Measurements from ENCODE around the gene CDC42BPA.
"Not testable (repeated sequence)": the region's sequence is repeated elsewhere in the genome, so short reads cannot be mapped to it uniquely, and the experiment has no call there.

Gene CDC42BPA

DNA sequence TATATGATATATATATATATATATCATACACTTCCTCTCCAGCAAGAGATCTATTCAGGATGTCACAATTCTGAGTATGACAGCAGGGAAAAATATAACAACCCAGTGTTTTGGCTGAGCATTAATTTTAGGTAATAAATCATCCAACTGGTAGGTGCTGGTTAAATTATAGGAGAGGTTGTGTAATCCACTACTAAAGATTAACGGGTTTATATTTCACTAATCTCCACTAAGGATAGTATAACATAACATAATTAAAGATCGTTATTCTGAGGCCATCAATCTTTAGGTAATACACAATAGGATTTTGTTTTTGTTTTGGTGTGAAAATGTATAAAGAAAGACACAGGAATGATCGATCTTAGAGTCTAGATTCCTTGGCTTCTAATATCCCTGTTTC, 276.0 kb downstream of the CDC42BPA start:
- no peak for FAIRE-seq

DNA sequence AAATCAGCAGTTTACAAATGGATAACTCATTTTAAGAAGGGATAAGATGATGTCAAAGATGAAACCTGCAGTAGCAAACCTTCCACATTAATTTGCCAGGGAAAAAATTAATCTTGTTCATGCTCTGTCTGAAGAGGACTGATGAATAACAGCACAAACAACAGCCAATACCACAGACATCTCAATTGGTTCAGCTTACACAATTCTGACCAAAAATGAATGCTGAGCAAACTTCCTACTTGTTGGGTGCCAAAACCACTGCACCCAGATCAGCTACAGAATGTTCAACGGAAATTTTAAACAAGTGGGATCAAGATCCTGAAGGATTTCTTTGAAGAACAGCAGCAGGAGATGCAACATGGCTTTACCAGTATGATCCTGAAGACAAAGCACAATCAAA, 279.9 kb downstream of the CDC42BPA start:
- no peak for FAIRE-seq

DNA sequence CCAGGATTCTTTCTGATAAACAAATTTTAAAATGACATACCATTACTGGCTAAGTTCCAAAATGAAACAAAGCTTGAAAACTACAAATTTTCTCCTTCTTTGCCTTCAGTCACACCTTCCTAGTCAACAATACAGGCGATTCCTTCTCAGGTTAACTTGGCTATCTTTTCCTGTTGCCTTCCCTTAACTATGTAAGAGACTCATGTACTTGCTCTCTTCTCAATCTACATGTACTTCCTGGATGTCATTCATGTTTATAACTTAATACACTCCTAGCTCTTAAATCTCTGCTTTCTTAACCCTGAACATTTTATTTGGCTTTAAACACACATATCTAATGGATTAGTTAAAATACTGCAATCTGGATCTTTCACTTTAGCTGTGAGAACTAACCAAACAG, 281.2 kb downstream of the CDC42BPA start:
- no peak for FAIRE-seq

DNA sequence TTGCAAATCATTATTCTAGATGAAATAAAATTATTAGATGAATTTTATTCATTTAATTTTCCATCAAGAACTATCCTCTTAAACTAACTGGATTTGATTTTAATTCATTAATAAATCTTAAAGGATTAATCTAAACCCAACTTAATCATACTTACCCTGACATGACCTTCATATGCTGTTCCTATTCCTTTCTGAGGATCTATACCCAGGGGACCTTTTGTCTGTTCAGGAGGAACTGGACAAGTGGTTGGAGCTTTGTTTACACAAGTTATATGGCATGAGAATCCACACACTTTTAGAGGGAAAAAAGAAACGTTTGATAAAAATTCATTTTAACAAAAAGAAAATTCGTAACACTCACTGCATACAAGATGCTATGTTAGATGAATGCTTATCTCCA, 283.0 kb downstream of the CDC42BPA start:
- no peak for FAIRE-seq

DNA sequence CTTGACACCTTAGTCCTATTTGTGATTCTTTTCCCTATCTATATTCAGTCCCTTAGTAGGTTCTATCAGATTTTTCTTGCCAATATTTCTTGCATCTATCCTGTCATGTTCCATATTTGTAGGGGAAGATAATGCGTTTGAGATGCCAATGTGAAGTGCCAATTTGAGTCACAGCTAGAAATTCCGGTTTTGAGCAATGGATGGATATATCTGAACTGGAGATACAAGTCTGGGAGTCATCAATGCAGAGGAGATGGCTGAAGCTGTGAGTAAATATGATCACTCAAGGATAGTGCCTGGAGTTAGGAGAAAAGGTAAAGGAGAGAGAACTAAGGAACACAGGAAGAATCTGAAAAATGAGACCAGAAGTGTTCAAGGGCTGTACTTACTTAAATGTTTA, 284.4 kb downstream of the CDC42BPA start:
- FAIRE-seq = no peak

DNA sequence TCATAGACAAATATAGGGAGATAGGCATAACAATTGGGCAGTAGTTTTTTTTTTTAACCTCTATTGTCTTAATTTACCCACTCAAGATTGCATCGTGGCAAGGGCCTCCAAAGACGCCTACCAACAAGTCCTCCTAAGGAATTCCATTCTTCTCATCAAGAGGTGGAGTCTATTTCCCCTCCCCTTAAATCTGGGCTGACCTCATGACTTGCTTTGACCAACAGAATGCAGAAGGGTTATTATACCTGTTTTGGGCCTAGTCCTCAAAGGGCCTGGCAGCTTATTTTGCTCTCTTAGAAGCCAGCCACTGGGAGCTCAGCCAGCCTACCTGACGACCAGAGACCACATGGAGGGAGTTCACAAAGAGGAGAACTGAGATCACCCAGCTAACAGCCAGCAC, 285.9 kb downstream of the CDC42BPA start:
- no peak for FAIRE-seq

DNA sequence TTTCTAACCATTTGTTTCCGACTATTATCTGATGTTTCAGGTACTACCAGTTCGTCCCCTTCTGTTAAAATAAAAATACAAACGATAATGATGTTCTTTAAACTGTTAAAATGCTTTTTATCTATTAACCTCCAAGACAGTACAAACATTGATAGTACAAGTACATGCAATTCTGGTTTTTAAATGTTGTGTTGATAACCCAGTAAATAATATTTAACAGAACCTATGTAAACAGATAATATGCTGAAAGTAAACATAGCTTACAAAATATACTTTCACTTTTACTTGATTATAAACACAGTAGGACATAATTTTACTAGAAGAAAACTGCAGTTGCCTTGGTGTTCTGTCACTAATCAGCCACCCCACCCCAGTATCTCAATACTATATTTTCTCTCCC, 301.3 kb downstream of the CDC42BPA start:
- no peak for FAIRE-seq

DNA sequence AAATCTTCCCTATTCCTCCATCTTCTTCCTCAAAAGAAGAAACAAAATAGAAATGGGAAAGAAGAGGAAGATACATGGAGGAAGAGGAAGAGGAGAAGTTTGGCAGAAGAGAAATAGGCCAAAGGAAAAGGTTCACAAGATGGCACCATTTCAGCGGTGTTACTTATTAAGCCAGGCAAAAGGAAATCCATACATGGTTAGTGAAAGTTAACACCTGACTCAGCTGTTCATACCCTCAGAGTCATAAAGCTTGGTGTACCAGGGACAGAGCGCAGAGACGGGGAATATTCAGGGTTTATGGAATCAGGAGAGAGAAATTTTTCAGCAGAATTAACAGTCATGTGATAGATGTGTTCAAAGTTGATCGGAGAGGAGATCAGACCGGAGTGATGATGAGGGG, 307.6 kb downstream of the CDC42BPA start:
- FAIRE-seq = no peak

DNA sequence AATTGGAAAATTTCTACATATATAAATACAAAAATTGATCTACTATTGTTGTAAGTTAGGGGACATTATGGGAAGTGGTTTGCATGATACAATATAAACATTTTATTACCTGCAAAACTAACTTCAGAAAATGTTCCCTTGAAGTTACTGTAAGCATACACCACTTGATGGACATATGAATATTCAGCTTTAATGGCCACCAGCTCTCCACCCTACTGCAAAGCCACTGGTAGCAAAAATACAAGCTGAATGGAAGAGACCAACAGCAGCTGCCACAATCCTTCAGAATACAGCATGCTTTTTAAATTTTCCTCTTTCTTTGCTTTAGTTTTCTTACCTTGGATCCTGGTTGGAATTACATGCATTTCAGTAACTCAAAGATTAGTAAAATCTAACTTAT, 308.4 kb downstream of the CDC42BPA start:
- no peak for FAIRE-seq

DNA sequence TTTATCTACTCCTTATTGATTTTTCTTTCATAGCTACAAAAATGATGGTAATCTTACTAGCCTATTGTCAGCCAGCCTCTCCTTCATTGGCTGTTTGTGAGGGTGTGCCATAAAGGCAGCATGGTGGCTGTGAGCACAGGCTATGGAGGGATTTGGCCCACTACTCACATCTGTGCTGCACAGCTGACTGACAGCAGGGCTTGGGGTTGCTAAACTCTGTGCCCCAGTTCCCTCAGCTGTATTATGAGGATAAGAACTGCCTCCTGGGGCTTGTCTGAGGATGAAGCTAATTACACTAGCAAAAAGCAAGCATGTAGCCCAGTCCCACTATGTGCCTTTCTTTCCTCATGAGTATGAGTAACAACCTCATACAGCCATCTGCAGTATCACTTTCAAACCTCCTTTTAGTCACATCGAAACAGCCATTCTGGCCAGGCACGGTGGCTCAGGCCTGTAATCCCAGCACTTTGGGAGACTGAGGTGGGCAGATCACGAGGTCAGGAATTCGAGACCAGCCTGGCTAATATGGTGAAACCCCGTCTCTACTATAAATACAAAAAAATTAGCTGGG, 312.0 kb downstream of the CDC42BPA start:
- no peak for FAIRE-seq

DNA sequence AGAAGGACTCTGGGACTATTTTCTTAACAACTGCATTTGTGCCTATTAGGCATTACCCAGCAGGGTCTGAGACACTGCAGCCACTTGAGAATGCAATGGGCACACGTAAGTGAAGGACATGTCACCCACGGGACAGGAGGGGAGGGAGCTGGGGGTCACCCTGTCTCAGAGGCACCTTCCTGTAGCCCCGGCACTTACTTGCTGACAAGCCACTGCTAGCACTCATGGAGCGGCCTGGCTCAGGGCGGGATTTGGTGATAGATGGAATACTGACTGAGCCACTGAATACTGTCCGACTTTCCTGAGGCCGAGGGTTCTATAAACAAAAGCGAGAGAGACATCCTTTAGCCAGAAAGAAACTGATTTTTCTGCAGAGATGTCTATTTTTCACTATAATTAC, 313.5 kb downstream of the CDC42BPA start:
- no peak for FAIRE-seq

DNA sequence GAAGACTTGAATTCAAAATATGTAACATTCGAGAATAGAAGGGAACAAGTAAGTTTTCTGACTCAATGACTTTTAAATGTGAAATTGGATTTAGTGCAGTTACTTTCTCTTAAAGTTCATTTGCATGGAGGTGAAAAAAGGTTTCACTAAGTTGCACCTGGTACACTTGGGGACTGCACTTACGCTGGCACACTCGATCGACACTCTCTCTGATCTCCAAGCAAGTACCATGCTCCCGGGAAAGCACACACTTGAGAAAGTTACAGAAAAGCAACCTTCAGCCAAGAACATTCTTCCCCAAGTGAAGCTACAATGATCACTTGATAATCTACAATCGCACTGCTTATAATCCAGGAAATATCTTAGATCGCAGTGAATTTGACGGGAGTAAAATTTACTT, 315.1 kb downstream of the CDC42BPA start:
- no peak for FAIRE-seq

DNA sequence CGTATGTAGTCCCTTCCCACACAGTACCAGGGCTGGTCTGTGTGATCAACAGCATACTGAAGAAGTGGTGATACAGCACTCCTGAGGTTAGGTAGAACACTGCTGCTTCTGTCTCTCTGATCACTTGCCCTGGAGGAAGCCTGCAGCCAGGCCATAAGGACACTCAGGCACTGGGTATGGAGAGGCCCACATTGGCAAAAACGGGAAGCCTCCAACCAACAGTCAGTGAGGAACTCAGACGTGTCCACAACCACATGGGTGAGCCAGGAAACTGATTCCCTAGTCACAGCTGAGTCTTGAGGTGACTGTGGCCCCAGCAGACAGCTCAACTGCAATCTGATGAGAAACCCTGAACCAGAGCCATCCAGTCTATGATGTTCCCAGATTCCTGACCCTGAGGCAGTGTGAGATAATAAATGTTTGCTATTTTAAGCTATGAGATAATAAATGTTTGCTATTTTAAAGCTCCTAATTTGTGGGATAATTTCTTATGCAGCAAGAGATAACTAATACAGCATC, 315.7 kb downstream of the CDC42BPA start:
- no peak for FAIRE-seq

DNA sequence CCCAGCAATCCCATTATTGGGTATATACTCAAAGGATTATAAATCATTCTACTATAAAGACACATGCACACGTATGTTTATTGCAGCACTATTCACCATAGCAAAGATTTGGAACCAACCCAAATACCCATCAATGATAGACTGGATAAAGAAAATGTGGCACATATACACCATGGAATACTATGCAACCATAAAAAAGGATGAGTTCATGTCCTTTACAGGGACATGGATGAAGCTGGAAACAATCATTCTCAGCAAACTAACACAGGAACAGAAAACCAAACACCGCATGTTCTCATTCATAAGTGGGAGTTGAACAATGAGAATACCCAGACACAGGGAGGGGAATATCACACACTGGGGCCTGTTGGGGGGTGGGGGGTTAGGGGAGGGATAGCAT, 318.7 kb downstream of the CDC42BPA start:
- FAIRE-seq = not testable (repeated sequence)

DNA sequence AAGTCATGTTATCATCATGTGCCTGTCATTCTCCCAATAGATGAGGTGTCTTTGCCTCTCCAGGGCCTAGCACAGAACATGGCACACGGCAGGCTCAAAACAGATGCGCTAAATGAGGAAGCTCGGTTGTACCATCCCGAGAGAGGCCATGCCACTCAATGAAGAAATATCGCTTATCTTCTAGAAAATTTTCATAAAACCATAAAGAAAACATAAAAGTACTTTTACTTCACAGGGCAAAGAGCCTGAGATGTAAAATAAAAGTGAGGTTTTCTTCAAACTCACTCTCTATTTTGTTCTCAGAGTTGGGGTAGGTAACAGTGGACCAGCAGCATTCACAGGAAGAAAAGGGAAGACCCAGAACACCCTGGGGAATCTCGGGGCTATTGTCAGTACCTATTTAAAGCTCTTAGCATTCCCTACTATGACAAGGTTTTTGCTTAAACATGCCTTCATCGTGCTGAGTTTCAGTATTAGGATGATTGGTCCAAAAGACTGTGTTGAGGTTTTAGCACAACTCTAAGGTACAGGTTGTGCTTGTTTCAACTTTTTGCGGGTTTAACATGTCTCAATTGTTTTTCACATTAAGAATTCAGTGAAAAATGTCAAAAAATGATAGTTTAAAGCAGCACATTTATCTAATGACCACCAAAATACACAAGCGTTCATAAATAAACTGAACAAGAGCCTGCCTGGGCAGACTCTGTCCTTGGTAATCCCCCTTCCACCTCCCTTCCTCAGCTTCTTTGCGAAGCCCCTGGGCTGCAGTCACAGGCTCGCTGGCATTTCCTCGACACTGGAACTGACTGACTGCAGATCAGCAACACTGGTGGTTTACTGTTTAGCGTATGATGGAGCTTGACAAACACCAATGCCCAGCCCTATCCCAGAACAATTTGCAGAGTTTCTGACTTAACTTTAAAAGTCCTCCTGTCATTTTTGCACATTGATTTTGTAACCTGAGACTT, 322.6 kb downstream of the CDC42BPA start:
- no peak for FAIRE-seq

DNA sequence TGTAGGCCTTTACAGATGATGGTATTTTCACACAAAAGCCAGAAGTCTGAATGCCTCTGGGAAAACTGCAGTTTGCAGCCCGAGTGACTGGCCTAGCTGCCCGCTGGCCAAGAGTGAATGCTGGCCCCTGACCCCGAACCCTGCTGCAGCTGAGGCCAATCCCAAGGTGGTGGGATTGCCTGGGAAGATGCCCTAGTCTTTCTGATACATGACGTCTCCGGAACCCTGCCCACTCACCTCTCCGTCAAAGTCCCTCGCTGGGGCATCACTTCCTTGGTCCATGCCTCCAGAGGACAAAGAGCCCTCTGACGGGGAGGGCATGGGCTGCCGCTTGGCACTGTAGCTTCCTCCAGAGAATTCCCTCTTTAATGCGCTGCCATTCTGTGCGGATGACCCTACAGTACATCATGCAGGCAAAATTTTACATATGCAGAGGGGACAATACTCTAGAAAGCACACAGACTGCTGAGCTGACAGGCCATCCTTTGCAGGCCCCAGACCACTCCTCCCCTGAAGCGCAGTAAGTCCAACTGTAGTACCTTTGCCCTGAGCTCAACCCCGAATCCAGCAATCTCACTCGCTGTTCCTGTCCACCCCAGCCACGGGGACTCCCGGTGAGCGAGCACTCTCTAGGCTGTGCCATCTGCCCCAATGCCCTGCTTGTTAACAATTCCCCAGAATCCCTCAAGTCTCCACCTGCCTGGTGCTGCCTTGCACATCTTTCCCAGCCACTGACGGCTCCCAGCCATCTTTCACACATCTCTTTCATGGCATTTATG, 323.5 kb downstream of the CDC42BPA start:
- FAIRE-seq = no peak

DNA sequence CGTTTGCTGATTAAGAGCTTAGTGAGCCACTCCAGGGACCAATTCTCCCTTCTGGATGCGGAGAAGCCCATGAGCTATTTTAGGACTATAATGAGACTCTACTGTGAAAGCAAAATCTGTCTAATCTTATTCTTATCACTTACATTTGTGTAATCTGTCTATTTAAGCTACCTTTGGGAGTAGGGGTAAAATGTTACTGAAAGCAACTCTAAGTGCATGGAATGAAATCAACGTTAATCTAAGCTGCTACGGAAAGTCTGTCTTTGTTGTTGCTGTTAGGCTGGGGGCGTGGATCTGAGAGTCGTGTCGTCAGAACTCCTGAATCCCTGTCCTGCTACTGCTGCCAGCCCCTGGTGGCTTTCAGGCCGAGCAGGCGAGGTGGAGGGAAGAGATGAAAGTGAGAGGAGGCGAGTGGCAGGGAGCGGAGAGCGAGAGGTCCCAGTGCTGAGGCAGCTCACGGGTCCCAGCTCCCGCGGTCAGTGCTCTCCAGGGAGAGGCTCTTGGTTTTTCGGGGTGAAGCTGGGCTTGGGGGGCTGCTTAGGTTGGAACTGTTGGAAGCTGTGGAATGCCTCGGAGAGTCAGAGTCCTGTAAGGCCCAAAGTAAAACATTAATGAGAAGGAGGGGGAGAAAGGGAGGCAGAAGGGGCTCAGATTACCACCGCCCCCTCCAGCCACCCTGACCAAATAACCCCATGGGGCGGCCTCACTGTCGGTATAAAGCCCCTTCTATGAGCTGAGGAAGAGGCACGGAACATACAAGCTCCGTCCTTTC, 324.3 kb downstream of the CDC42BPA start:
- FAIRE-seq = no peak

DNA sequence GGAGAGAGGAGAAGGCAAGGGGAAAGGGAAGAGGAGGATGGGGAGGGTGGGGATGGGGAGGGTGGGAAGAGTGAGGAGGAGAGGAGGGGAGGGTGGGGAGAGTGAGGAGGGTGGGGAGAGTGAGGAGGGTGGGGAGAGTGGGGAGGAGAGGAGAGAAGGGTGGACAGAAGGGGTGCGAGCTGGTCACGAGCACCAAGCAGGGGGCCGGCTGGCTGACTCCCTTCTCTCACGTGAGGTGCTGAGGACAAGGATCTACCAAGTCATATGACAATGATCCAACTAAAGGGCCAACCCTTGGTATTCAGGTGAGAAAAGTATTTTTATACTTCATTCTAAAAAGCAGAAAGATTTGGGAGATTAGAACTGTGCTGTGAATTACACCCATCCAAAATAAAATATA, 326.4 kb downstream of the CDC42BPA start:
- no peak for FAIRE-seq

DNA sequence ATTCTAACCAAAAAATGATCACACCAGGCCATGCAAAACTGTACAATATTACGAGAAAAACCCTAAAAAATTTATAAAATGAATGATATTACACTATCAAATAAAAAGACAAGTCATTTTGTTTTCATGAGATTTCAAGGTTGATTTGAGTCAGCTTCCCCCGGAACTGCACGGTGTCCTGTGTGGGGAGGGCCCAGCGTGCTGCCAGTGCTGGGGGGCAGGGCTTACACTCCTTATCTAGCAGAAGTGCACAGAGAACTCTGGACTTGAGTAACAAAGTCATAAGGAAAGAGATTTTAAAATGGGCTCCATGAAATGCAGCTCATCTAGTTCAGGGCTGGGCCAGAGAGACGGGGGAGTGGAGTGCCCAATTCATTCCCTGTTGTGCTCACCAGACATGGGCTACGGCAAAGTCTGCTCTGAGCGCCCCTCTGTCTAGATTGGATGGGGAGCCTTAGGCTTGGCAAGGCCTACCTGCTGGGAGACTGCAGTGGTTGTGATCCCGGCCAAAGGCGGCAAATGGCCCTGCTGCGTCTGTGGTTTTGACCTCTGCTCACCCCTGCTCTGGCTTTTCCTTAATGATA, 328.1 kb downstream of the CDC42BPA start:
- no peak for FAIRE-seq

DNA sequence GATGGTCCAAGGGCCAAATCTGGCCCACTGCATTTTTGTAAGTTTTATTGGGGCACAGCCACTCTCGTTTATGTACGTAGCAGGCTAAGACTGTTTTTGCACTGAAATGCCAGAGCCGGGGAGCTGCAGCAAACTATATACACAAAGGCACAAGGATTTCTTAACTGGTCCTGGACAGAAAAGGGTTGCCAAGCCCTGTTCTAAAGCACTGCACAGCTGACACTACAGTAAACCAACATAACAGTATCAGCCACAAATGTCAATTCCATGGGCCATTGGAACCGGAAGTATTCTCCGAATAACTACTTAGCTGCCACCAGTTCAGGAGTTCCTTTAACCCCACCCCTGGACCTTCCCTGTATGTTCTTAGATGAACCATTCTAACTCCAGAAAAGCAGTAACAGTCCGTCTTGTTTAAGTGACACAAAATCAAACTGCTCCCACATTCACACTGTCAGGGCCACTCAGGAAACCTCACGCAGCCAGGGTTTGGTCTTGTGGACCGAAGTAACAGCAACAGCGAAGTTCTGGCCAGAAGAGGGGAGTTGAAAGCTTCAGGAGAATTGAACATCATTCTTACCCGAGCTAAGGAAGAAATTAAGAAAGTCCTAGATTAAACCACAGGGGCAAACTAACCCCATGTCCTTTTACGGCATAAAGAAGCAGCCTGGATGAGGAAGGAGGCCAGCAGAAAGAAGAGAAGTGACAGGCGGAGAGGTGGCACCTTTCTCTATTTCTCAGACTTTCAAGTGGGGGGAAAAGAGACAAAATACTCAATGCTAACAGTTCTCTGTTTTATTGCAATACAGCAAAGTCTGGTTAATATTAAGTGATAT, 329.0 kb downstream of the CDC42BPA start:
- FAIRE-seq = no peak

DNA sequence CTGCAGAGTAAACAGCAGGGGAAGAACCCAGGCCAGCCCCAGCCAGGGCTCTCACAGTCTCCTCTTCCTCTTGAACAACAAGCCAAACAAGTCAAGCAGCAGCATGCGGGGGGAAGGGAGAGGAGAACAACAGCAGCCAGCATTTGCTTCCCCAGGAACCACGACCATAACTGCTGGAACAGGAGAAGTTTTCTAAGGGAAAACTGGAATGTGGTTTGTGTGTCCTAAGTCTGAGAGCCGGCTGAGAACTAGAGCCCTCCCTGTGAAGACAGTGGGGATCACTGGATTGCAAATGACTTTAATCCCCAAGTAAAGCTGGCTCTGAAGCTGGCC, 330.0 kb downstream of the CDC42BPA start:
- no peak for FAIRE-seq
